ENCODE measurements around the gene TCAF2. TPM values are rescaled to one million over a fixed set of nuclear protein-coding genes. Genes with fewer than 3 reads are reported as not detected.
"Not testable (repeated sequence)": the region's sequence is repeated elsewhere in the genome, so short reads cannot be mapped to it uniquely, and the experiment has no call there.

The TCAF2 gene
- total RNA-seq, 1 donor from 2014 or later: 17.4 TPM

- H3K27ac Mint-ChIP-seq; H3K9me3 Mint-ChIP-seq; DNase-seq; H3K36me3 Mint-ChIP-seq (ENCODE audit: low read depth); H3K27me3 Mint-ChIP-seq; H3K4me1 Mint-ChIP-seq; intact Hi-C loops (cut with micrococcal nuclease); H3K4me3 Mint-ChIP-seq; POLR2A ChIA-PET; ATAC-seq (ENCODE audit: low read depth); CTCF ChIA-PET: not testable (repeated sequence)
Measured at GRCh38 chr7:143632506-143632905, 11.7 kb downstream of the TCAF2 start.

GRCh38 chr7:143633013-143633618, 12.3 kb downstream of the TCAF2 start:
- H3K36me3 Mint-ChIP-seq (ENCODE audit: low read depth); intact Hi-C loops (cut with micrococcal nuclease); CTCF ChIA-PET; H3K27me3 Mint-ChIP-seq; H3K4me1 Mint-ChIP-seq; ATAC-seq (ENCODE audit: low read depth); DNase-seq; H3K4me3 Mint-ChIP-seq; POLR2A ChIA-PET; H3K27ac Mint-ChIP-seq; H3K9me3 Mint-ChIP-seq: not testable (repeated sequence)

DNA sequence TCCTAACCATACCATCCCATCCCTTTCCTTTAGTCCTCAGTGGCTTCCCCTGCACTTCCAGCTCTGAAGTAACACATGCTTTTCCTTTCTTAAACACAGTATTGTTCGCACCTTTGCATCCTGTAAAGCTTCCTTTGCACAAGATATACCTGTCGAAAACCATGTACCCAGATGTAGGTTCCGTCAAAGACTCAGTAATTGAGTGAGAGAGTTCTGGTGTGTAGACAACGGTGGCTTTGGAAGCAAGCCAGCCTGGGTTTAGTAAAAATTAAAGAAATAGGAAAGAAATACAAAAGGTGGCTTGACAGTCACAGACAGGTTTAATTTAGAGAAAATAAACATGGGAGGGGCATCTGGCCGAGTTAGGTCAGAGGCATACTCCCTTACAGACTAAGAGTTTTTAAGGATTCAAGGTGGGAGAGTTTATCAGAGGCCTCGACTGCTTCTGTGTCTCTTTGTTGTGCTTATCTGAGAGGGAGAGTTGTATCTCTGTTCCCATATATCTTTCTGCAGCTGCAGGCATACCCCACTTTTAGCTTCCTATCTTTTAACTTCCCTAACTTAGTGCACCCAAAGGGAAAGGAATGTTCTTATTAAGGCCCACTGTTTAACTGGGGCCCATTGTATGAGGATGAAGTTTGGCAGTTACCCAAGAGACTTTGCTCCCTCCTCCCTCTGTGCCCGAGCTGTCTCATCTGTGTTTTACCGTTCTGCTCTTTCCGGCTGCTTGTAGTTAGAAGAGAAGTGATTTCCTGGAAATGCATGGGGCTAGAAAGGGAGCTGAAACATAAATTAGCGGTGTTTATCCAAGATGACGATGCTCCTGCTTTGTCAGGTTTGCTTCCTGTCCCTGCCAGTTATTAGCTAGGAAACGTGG, 14.8 kb downstream of the TCAF2 start:
- H3K9me3 Mint-ChIP-seq; H3K36me3 Mint-ChIP-seq (ENCODE audit: low read depth); intact Hi-C loops (cut with micrococcal nuclease); H3K27me3 Mint-ChIP-seq; DNase-seq; ATAC-seq (ENCODE audit: low read depth); H3K4me3 Mint-ChIP-seq; CTCF ChIA-PET; H3K27ac Mint-ChIP-seq; H3K4me1 Mint-ChIP-seq; POLR2A ChIA-PET: not testable (repeated sequence)

- peak; percentile 52 for ATAC-seq (ENCODE audit: low read depth)
- H3K9me3 Mint-ChIP-seq; intact Hi-C loops (cut with micrococcal nuclease); H3K27me3 Mint-ChIP-seq; H3K36me3 Mint-ChIP-seq (ENCODE audit: low read depth); CTCF ChIA-PET; H3K4me3 Mint-ChIP-seq; DNase-seq; H3K27ac Mint-ChIP-seq; H3K4me1 Mint-ChIP-seq; POLR2A ChIA-PET: not testable (repeated sequence)
Measured at GRCh38 chr7:143639372-143639771, 18.6 kb downstream of the TCAF2 start.

GRCh38 chr7:143640528-143641189, 19.9 kb downstream of the TCAF2 start:
- intact Hi-C loops (cut with micrococcal nuclease); DNase-seq; ATAC-seq (ENCODE audit: low read depth); H3K9me3 Mint-ChIP-seq; H3K27ac Mint-ChIP-seq; H3K27me3 Mint-ChIP-seq; POLR2A ChIA-PET; H3K36me3 Mint-ChIP-seq (ENCODE audit: low read depth); CTCF ChIA-PET; H3K4me3 Mint-ChIP-seq; H3K4me1 Mint-ChIP-seq: not testable (repeated sequence)

DNA sequence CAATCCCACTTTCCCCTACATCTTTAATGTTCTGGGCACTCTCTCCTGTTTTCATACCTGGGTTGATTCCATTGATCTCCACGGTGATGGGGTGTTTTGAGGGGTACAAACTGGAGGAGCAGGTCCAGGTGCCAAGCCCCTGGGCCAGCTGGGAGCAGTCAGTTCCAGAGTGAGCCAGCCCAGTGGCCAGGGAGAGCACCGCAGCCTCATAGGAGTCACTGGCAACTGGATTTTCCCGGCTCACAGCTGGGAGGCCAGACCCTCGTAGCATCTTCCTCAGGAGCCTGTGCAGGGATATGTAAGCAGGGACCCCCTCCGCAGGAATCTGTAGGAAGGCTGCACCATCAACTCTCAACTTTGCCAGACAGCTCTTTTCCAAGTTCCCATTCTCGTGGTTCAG, 25.8 kb downstream of the TCAF2 start:
- intact Hi-C loops (cut with micrococcal nuclease); H3K4me1 Mint-ChIP-seq: not testable (repeated sequence)

DNA sequence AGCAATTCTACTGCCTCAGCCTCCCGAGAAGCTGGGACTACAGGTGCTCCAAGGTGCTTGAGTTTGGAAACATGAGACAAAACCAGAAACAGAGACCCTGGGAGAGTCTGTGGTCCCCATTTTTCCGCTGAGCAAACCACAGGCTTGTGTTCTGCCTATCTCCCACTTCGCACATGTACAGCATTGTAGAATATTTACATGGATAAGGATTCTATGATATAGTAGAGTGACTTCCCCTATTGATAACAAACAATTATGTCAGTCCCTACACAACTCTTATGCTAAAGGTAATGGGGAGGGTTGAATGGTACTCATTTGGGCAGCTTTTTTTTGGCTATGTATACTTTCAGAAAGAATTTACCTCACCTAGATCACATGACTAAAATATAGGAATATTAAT, 29.1 kb downstream of the TCAF2 start:
- H3K9me3 Mint-ChIP-seq; H3K27ac Mint-ChIP-seq; intact Hi-C loops (cut with micrococcal nuclease); ATAC-seq (ENCODE audit: low read depth); H3K36me3 Mint-ChIP-seq (ENCODE audit: low read depth); DNase-seq; H3K4me3 Mint-ChIP-seq; POLR2A ChIA-PET; H3K27me3 Mint-ChIP-seq; H3K4me1 Mint-ChIP-seq; CTCF ChIA-PET: not testable (repeated sequence)

More for the DNA sequence above, 25.8 kb downstream of the TCAF2 start:
- H3K36me3 Mint-ChIP-seq (ENCODE audit: low read depth); H3K4me3 Mint-ChIP-seq; H3K9me3 Mint-ChIP-seq; ATAC-seq (ENCODE audit: low read depth); POLR2A ChIA-PET; H3K27me3 Mint-ChIP-seq; CTCF ChIA-PET; DNase-seq; H3K27ac Mint-ChIP-seq: not testable (repeated sequence)

DNA sequence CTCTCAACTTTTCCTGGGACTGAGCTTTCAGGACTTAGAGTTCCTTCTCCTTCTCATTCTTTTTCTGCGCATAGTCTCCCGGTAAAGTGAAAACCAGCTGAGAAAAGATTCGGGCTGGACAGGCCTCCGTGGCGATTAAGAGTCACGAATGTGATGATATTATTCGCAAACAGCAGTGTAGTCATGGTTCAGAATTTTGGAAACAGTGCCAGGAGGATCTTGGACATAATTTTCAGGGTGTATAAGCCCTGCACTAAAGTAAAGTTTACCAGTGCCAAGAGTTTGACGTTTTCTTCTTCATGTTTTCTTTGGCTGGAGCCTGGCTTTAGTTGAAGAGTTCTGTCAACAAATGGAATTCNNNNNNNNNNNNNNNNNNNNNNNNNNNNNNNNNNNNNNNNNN, 29.7 kb downstream of the TCAF2 start:
- intact Hi-C loops (cut with micrococcal nuclease); ATAC-seq (ENCODE audit: low read depth); H3K4me3 Mint-ChIP-seq; H3K27ac Mint-ChIP-seq; H3K36me3 Mint-ChIP-seq (ENCODE audit: low read depth); H3K27me3 Mint-ChIP-seq; POLR2A ChIA-PET; CTCF ChIA-PET; H3K4me1 Mint-ChIP-seq; H3K9me3 Mint-ChIP-seq; DNase-seq: not testable (repeated sequence)

Other genes with a start within 250 kb of the TCAF2 start
- gene ZYX, start 239.6 kb upstream of the TCAF2 start, total RNA-seq: 87.5 and 101 TPM in 2 replicates
- not detected in 2 replicates for gene EPHA1, start 212.1 kb upstream of the TCAF2 start, total RNA-seq
- not detected in 2 replicates for gene TAS2R60, start 177.5 kb upstream of the TCAF2 start, total RNA-seq
- not detected in 2 replicates for gene TAS2R41, start 143.1 kb upstream of the TCAF2 start, total RNA-seq
- not detected in 2 replicates for gene CTAGE15, start 49.2 kb upstream of the TCAF2 start, total RNA-seq
- gene CTAGE6, start 136.7 kb downstream of the TCAF2 start, total RNA-seq: 1.0 and 2.2 TPM in 2 replicates